AML-193 (cell line): ENCODE data around the gene NXPH3.
A peak's percentile ranks its signal among the peaks of the same experiment; 100 is the strongest.

Experiments used
- DNase-seq, 2 experiments: peaks; one replicate each; lab custom pipeline; 2025; lab: John Stamatoyannopoulos, UW

Gene NXPH3

DNA sequence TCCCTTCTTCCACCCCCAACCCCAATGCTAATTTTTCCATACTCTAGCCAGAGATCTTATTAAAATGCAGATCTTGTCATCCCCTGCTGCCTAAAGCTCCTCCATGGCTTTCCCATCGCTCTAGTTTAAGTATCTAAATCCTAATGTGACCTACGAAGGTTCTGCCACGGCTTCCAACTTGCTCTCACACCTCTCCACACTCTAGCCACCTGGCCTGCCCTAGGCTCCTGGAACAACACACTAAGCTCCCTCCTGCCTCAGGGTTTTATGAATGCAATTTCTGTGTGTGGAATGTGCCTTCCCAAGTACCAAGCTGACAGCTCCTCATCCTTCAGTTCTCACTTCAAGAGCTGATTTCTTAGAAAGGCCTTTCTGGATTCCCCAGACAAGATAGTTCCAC is 16.6 kb downstream of the NXPH3 start:
- no peak for DNase-seq

DNA sequence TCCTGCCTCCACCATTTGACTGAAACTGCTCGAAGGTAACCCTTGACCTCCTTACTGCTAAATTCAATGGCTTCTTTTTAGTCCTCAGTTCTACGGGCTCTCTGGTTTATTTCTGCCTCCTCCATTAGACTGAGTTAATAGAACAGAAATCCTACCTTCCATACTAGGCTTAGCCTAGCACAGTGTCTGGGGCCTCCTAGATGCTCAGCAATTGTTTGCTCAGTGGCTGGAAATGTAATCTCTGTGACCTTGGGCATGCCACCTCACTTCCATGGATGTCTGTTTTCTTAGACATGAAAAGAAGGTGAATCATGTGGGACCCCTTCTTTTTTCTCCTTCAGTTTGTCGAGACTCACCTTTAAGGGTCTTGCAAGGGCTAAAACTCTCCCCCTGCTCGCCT is 19.7 kb downstream of the NXPH3 start:
- DNase-seq, result no peak

DNA sequence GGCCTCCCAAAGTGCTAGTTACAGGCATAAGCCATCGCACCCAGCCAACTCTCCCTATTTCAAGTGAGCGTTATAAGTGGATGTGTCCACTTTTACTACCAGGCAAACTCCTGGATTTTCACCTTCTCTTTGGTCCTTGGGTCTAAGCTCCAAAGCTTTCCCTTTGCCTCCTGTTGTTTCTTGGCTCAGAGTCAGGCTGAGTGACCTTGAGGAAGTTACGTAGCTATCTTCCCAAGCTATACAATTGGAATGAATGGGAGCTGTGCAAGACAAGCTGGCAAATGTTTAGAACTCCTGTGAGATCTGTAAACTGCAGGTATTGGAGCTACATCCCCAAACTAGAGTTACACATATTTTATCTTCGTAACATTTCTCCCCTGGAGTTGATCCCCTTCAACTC is 20.3 kb downstream of the NXPH3 start:
- DNase-seq, result no peak

DNA sequence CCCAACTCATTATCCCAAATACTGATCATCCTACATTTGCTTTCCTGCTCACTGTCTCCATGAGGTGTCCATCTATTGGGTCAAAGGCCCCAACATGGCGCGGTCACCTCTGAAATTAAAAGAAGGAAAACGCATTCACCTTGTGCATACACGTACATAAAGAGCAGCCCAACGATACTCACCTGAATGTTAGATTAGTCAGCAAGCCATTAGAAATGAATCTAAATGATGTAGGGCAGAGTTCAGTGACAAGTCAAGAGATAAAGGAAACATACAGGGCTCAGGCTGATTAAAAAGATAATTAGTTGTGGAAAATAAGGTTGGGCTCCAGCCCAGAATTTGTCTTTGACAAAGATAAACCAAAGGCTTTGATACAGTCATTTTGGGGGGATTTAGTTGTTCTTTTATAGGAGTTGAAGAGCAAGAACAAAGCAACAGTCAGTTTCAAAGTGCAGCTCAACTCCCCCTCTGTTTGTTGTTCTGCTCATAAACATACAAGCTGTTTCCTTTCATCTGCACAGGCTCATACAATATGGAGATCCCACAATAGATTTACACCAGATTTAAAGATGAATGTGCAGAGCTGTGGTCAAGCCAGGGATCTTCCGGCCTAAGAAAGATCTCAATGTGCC is 21.1 kb downstream of the NXPH3 start:
- no peak for DNase-seq

DNA sequence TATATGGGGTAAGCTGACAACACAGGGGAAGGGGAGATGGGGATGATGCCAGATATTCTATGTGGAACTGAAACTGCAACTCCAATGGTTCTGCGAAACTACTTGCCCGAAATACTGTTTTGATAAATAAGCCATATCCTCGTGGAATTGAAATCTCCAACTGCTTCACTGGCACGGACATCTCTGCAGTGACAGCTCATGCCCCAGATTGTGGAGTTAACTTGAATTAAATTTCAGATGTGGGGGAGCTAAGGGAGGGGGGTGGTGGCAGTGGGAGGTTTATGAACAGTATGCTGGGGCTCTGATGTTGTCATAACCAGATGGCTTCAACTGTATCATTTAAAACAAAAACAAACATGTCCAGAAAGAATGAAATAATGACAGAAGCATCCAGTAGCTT is 21.8 kb downstream of the NXPH3 start:
- DNase-seq, result no peak

DNA sequence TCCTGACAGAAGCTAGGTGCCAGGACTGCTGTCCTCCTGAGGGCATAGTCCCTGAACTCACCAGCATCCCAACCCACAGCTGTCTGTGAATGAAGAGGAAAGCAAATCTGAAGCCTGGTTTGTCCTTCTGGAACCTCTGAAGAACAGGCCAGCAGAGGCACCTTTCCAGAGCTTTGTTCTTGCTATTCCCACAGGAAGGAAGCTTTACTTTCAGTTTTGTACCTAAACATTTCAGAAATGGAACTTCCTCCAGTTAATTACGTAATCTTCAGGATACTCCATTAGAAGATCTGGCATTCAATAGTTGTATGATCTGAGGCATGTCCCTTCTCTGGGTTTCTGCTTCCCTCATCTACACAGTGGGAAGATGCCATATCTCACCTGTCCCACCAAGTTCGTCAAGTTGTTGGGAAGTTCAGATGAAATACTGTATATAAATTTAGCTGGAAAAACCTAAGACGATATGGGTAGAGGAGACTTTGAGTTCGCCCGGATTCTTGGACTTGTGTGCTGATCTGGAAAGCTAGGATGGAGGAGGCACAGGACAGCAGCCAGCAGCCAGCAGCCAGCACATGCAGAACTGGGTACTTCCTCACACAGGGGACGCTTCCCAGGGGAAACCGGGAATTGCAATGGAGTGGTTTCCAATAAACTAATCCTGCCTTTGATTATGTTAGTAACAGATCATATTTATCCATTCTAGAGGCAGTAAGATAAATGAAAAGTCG is 22.4 kb downstream of the NXPH3 start:
- no peak for DNase-seq

DNA sequence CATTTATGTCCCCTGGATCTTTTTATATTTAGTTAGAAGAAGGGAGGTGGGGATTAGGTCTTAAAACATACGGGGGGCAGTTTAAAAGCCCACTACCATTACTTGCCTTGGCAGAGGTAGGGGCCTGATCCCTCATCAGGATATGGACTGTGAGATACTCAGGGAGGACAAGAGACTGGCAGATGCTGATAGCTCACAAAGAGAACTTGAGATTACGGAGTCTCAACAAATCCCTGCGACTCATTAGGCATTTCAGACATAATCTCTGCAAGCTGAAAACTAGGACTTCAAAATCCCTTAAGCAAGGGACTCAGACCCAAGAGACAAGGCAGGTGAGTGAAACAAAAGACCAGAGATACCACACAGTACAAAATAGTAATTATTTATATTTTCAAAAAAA is 23.2 kb downstream of the NXPH3 start:
- DNase-seq, result no peak

DNA sequence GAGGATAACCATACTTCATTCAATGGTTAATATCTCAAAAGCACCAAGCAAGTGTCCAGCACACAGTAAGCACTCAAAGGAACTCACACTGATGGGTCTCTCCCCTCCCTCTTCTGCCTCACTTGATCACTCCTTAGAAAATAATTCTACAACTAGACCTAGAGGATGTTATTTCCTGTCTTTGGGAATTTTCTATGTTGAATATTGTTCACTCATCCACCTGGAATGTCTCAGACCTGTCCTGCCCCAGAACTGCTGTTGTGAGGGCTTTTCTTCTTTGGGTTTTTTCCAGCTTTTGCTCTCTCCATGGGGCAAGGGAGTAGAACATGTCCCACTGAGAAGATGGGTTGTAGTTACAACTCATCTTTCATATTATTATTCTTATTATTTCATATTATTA is 25.3 kb downstream of the NXPH3 start:
- DNase-seq, result no peak

DNA sequence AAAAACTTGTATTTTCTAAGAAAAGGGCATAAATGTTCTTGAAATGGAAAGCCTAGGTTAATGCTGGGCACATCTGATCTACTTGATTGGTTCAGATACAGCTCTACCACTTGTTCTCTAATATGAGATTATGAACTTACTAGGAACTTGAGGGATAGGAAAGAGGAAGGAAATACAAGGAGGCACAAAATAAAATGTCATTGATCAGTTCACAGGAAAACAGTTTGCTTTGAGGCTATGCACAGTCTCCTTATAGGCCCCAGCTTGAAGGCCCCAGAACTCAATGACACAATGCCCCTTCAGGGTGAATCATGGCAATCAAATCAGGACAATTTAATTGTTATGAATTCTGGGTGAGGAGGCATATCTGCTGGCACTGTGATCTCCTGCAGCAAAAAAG is 27.1 kb downstream of the NXPH3 start:
- peak in 1 of 2 experiments; percentile 14 for DNase-seq

DNA sequence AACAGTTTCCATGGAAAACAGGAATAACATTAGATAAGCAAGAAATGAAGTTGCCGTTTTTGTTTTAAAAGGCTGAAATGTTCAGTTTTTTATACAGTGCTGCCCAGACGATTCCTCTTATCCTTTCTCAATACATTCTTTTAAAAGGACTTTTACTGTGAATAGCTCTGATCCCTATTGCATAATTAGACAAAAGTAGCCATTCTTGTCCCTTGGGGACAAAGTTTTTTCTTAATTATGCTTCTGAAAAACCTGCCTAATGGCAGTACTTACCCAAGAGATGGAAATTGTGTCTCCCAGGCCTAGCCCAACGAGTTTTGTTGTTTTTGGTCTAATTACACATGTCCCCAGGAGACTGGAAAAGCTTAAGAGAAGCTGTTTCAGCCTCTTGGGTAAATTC is 27.6 kb downstream of the NXPH3 start:
- no peak for DNase-seq

DNA sequence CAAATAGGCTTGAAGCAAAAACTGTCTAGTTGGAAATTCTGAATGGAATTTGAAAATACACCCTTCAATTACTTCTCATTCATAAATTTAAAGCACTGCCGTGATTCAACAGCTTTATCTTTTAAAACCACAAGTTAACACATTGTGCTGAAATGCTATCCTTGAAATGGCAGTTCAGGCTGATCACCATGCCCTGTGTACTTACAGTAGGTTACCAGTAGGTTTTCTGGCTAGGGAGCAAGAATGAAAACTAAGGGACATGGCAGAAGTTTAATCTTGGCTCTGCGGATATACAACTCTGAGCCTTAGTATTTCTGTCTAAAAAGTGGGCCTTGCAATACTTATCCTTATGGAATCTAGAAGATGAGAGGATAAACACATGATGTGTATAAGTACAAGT is 28.0 kb downstream of the NXPH3 start:
- DNase-seq, result no peak

DNA sequence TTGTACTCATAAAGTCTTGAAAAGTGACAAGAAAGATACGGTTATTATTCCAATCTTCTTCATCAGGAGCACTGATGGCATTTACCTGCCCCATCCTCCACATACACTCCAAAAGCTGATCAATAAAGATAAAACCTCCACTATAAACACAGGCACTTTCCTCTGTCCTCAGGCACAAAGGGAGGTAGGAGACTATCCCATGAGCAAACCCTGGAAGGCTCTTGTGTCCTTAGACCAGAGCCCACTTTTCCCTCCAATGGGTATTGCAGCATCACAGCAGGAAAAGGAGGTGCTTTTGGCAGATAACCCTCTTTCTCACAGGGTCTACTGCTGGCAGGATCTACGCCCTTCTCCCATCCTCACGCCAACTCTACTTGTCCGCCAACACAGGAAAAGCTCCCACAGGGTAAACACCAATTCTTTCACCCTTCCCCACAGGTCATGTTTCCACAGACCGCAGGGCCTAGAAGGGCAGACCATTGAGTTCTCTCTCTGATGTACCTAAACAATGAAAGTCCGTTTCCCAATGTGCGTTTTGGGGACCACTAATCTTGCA is 28.7 kb downstream of the NXPH3 start:
- DNase-seq, result no peak

DNA sequence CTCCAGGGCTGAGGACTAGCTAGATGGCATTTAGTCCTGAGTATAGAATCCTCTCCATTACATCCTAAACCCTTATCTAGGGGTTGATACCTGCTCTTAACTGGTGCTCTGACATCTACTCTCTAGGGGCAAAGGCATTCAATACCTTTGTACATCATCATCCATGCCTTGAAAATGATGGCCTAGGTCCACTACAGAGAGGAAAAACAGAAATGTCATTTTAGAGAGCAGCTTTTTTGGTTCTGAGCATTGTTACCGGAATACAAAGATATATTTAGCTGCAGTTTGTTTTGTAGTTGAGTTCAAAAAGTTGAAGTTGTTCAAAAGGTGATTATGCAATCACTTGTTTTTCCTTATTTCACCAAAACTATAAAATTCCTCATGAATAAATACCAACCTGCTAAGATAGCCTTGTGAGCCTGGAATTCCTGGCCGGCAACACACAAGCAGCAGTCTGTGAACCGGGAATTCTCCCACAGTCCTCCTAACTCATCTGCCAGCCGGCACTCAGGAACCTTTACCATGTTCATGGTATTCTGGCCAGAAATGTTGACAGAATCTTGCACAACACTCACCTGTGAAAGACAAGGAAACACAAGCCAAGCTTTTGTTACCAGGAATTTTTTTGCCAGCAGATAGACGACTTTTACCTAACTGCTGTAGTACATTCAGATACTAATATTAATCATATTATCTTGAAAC is 35.4 kb downstream of the NXPH3 start:
- DNase-seq, result no peak

DNA sequence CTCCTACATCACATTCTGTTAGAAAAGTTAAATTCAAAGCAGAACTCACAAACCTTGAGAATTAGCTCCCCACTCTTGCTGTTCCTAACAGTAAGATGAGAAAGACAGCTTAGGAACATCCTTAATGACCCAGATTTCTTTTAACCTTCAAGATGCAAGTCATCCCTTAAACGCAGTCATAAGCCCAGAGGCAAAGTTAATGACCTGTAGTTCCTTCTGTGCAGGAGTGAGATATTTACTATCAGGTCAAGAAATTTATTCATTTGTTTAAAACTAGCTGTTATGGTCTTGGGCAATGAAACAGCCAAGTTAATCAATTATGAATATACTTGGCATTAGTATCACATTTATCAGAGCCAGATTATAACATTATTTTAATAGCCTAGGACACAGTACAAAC is 37.1 kb downstream of the NXPH3 start:
- DNase-seq, result no peak

DNA sequence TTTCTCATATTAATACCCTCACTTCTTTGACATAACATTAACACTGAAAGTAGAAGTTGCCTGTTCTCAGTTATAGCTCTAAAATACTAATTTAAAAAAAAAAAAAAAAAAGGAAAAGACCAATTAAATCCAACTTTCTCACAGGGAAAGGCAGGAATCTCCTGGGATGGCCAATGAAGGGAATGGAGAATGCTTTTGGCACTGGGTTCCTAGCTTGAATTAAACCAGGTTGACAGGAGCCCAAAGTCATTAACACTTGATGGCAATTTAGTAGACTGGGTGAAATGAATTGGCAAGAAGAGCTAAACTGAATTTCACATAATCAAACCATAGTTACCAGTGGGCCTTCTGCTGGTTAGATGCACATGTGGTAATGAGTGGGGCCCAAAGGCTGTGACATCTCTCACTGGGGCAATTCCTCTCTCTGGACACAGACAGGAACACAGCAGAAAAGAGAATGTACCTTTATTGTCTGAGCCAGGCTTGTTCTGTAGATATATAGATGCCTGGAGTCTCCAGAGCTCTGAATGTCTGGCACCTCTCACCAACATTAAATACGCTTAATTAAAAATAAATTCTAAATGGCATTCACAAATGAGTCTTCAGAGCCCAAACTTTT is 37.6 kb downstream of the NXPH3 start:
- no peak for DNase-seq

DNA sequence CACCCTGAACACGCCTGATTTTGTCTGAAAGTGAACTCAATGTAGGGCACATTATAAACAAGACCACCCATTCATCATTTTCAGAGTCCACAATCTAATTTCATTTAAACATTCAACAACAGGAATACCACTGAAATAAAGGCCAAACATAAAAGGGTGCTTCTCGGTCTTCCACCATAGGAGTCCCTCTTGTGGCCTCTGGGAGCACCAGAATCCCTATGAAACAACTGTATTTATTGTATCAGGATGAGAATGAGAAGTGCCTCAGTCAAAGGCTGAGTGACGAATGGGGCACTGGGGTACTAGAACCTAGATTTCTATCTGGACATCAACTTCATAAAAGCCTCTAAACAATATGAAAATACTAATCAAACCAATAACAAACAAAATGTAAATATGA is 40.4 kb downstream of the NXPH3 start:
- no peak for DNase-seq

DNA sequence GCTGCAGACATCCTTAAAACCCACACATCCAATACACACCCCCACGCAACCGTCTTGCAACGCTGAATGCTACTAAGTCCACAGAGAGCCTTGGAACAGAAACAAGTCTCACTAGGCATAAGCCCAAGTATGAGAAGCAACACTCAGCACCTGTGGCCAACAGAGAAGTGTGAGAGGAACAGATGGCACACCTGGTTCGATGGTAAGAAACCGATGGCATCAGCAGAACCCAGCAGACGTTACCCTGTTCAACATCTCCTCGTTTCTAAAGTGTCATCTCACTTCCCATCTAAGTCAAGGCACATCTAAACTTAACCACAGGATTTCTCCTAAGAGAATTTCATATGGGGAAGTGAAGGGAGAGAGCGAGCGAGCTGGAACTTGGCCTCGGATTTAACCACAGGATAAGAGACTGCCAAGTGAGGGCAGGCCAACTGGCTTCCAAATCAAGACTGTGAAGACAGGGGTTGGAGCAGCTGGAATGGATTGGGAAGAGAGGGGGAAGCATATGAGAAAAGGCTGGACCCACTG is 41.0 kb downstream of the NXPH3 start:
- DNase-seq, result no peak

DNA sequence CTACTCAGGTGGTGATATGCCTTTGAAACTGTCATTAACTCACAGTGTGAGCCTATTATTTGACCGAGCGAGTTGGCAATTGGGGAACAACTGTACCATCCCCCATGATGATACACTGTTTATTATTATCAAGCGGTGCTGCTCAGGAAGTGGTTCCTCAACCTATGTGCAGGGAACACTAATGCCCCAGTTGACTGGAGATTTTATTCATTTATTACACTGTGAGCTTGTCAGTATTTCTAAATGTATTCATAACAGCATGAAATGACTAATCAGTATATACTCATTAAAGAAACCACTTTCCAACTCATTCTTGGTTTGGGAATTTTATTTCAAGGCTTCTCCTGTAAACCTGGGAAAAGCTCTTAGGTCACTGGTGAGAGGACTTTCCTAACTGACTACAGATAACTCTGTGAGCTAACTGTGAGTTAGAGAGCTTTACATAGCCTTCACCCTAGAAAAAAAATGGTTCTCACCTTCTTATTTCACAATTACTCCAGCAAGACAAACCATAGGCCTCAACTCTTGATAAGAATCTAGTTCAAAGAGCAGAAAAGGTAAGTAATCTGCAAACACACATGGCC is 42.4 kb downstream of the NXPH3 start:
- DNase-seq, result no peak

DNA sequence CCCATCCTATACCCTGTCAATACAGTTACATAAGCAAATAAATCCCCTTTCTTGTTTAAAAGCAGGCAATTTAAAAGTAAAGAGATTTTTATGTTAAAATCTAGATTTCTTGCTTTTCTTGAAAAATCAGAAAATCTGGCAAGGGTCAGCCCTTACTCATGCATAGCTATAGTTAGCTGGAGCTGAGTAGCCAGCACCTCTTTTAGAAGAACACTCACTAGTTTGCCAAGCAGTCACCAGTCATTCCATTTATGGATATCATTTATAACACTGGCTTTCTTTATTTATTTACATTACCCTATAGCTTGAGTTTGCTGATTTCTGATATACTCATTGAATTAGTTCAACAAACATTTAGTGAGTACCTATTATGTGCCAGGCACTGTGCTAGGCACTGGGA is 45.7 kb downstream of the NXPH3 start:
- no peak for DNase-seq

DNA sequence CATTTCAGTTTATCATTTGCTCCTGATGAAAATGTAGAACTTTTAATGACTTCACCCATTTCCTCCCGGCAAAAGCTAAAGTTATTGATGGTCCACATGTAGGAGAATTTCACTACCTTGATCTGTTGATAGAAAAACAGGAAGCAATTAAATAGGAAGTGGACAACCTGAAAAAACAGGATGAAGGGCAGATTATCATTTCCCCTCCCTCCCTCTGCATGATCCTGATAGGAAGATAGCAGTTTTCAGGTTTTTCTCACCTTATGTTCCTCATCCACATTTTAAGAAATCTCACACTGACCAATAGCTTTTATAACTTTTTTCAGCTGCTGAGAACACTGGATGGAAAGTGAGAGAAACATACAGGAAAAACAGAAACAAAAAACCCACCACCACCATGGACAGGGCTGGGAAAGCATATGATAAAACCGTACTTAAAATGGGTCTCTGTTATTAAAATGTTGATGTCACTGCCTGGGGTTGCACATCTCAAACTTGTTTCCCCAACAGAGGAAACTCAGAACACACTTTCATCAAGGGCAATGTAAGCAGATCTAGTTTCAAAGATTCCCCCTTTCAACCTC is 46.4 kb downstream of the NXPH3 start:
- DNase-seq, result no peak

DNA sequence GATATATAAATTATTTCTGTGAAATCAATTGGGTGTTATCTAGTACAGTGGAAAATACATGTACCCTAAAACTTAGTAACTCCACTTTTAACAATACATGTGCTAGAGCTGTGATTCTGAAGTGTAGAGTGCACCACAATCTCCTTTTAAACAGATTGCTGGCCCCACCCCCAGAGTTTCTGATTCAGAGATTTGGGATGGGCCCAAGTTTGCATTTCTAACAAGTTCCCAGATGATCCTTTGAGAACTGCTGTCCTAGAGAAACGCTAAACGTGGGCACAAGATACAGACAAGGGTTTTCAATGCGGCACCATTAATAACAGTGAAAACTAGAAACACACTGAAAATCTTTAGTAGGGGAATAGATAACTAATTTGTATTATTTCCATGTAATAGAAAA is 49.2 kb downstream of the NXPH3 start:
- no peak for DNase-seq

DNA sequence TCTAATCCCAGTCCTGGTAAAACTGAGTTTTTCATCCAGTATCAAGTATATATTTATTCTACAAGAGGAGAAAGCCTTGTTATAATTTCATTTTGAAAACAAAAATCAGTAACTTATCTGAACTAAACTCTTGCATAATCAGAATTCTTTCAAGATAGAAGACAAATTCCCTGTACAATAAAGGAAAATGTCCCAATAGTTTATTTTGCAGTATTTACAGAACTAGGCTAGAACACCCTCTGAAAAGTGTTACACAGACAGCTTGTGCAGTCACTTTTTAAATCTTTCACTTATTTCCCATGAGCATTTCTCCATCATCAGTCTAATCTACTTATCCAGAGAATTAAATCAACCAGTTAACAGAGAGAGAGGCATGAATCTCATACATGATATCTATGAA is 53.8 kb downstream of the NXPH3 start:
- no peak for DNase-seq
